ENCODE data around the gene SYCE1L.

DNA sequence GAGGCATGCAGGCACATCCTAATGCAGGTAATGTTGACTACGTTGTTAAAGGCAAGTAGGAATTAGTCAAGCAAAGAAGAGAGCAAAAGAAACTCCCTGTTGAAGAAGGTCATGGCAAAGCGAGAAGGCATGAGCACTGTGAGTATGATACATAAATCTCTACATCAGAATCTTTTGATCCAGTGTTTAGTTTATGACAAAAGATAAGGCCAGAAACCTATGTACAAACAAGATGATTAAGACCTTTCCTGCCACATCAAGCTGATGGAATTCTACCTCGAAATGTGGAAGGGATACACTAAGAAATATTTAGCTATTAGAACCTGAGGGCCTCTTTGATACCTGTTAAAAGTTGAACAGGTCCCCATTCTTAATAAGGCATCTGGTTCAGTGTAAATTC, 20.2 kb downstream of the SYCE1L start:
- TF ChIP-seq RFX5 (IDR thresholded peaks at IDR 0.05; ENCODE audit: low read depth, low read length) (no peak), USF2 (IDR thresholded peaks at IDR 0.05; ENCODE audit: low read depth, low read length) (no peak), MAFK (IDR thresholded peaks at IDR 0.05; ENCODE audit: low read depth, low read length) (no peak), CEBPB (IDR thresholded peaks at IDR 0.05; ENCODE audit: low read depth, low read length) (no peak), POLR2A (IDR thresholded peaks at IDR 0.05; ENCODE audit: low read depth, low read length) (no peak), CHD1 (IDR thresholded peaks at IDR 0.05; ENCODE audit: low read depth, low read length) (no peak), RAD21 (IDR thresholded peaks at IDR 0.05; ENCODE audit: low read length) (no peak), RCOR1 (IDR thresholded peaks at IDR 0.05; ENCODE audit: insufficient replicate concordance, low read length) (no peak)
- TF ChIP-seq, protein P1, sequence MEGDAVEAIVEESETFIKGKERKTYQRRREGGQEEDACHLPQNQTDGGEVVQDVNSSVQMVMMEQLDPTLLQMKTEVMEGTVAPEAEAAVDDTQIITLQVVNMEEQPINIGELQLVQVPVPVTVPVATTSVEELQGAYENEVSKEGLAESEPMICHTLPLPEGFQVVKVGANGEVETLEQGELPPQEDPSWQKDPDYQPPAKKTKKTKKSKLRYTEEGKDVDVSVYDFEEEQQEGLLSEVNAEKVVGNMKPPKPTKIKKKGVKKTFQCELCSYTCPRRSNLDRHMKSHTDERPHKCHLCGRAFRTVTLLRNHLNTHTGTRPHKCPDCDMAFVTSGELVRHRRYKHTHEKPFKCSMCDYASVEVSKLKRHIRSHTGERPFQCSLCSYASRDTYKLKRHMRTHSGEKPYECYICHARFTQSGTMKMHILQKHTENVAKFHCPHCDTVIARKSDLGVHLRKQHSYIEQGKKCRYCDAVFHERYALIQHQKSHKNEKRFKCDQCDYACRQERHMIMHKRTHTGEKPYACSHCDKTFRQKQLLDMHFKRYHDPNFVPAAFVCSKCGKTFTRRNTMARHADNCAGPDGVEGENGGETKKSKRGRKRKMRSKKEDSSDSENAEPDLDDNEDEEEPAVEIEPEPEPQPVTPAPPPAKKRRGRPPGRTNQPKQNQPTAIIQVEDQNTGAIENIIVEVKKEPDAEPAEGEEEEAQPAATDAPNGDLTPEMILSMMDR (conservative IDR thresholded peaks at IDR 0.05; ENCODE audit: low read depth, low read length) = no peak
- TF ChIP-seq, protein P2, sequence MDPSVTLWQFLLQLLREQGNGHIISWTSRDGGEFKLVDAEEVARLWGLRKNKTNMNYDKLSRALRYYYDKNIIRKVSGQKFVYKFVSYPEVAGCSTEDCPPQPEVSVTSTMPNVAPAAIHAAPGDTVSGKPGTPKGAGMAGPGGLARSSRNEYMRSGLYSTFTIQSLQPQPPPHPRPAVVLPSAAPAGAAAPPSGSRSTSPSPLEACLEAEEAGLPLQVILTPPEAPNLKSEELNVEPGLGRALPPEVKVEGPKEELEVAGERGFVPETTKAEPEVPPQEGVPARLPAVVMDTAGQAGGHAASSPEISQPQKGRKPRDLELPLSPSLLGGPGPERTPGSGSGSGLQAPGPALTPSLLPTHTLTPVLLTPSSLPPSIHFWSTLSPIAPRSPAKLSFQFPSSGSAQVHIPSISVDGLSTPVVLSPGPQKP (IDR thresholded peaks at IDR 0.05; ENCODE audit: borderline replicate concordance, low read depth, low read length) = no peak

Data from IMR-90 (cell line).